Fibroblast of the aortic adventitia (primary cell): ENCODE results near the gene NRXN2. TPM values are rescaled to one million over a fixed set of nuclear protein-coding genes. Genes with fewer than 3 reads are reported as not detected.
A peak's percentile ranks its signal among the peaks of the same experiment; 100 is the strongest.

Experiments used
- DNase-seq: peaks from one replicate; pipeline ENCODE4 v3.0.0-alpha.2; 2010; ENCODE audit warnings: low read depth
- H3K4me3 ChIP-seq: 2 replicates; pipeline ENCODE4 v1.5.1; 2011; ENCODE audit warnings: low read depth, mild to moderate bottlenecking, control low read depth, low read length, moderate library complexity
- CTCF ChIP-seq: IDR thresholded peaks from 2 replicates; pipeline ENCODE4 v1.5.1; 2011; ENCODE audit warnings: mild to moderate bottlenecking, low read length, control low read depth, inconsistent platforms; ENCODE audit not compliant: insufficient read depth
- total RNA-seq: library from RNA; depleted of rRNA; stranded (reverse); fragments of >200 nt; gene quantifications from 2 replicates; pipeline ENCODE4 v1.2.3, GENCODE V29; 2012; ENCODE audit warnings: low replicate concordance

The NRXN2 gene
- total RNA-seq, 1 donor = 3.3 TPM

- no peak for DNase-seq
- no peak overlapping the region for H3K4me3 ChIP-seq
- TF ChIP-seq CTCF = no peak
These were observed 154.9 kb downstream of the NRXN2 start for GRCh38 chr11:64568041-64568571.

GRCh38 chr11:64566915-64567891 is 155.8 kb downstream of the NRXN2 start:
- TF ChIP-seq CTCF = no peak
- DNase-seq = no peak
- H3K4me3 ChIP-seq = no peak overlapping the region

- peak; percentile 76 for DNase-seq
- no peak overlapping the region for H3K4me3 ChIP-seq
These were observed 156.7 kb downstream of the NRXN2 start for GRCh38 chr11:64566042-64566914.

GRCh38 chr11:64564947-64565889 is 157.8 kb downstream of the NRXN2 start:
- H3K4me3 ChIP-seq = no peak overlapping the region

More at GRCh38 chr11:64566042-64566914, 156.7 kb downstream of the NRXN2 start:
- TF ChIP-seq CTCF = no peak

GRCh38 chr11:64564419-64564818 is 158.6 kb downstream of the NRXN2 start:
- no peak overlapping the region for H3K4me3 ChIP-seq
- no peak for DNase-seq
- no peak for TF ChIP-seq CTCF

More at GRCh38 chr11:64564947-64565889, 157.8 kb downstream of the NRXN2 start:
- no peak for DNase-seq
- no peak for TF ChIP-seq CTCF
